ENCODE data around the gene AMH. TPM values are rescaled to one million over a fixed set of nuclear protein-coding genes. Genes with fewer than 3 reads are reported as not detected.
A peak's percentile ranks its signal among the peaks of the same experiment; 100 is the strongest.

Gene AMH
- total RNA-seq, 1 experiment from 2014 or later = 42.8 TPM

DNA sequence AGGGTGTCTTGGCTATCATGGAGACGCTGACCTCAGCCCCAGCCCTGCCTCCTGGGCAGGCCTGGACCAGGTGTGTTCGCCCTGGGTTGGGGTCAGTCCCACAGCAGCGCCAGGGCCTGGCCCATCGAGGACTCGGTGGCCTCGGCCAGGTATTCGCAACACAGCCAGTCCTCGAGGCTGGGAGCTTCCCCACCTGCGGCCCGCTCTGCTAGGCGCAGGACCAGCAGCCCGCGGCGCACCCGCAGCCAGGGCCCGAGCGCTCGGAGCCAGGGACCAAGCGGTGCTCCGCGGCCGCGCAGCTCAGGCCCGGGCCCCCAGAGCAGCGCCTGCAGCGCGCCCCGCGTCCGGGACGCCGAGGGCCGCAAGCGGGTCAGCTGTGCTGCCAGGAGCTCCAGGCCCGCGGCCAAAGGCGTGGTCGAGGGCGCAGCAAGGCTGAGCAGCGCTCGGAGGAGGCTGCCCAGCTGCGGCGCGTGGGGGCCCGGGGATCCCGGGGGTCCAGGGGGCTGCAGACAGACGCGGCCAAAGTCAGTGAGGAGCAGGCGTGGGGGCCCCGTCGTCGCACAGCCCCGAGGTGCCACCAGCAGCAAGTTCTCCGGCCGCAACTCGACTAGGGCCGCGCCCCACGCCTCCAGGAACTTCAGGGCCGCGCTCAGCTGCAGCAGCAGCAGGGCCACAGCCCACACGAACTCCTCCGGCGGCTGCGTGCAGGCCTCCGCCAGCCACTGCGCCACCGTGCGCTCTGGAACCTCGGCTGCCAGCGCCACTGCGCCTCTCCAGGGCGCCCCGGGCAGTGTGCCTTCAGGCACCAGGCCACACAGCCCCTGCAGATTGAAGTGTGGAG is 26.7 kb downstream of the AMH start:
- Histone ChIP-seq H3K9me3 (ENCODE audit: control insufficient read depth in 1 of 2, insufficient read depth in 1 of 2, low read depth in 1 of 2, low read length in 2 of 2) (no peaks in the 10 kb centered on the region), H3K9ac (ENCODE audit: low read length) (no peak overlapping the region), H3K4me1 (ENCODE audit: control insufficient read depth in 1 of 2, insufficient read depth in 2 of 2, low read length in 2 of 2) (peaks cover 9 to 52% of the 10 kb centered on the region in 2 experiments), H3K79me2 (ENCODE audit: insufficient read depth, low read length) (peaks cover 36% of the 10 kb centered on the region), H3K4me3 (replicated peaks in 1 of 2; ENCODE audit: low read depth in 1 of 2, low read length in 2 of 2) (no peak overlapping the region), H2AFZ (ENCODE audit: low read depth, low read length, poor library complexity, severe bottlenecking) (no peak overlapping the region), H3K36me3 (ENCODE audit: control insufficient read depth in 1 of 2, insufficient read depth in 2 of 2, low read length in 2 of 2) (peaks cover 14 to 20% of the 10 kb centered on the region in 2 experiments; a peak in 2 of 4 replicates), H4K20me1 (ENCODE audit: insufficient read depth) (peaks cover 13% of the 10 kb centered on the region; the same call in 1 of the 2 replicates), H3K27ac (ENCODE audit: low read depth, low read length) (peak overlapping the region; percentile 24; the same call in 1 of the 2 replicates), H3K4me2 (ENCODE audit: low read length) (0 out of 2 replicates have a peak overlapping the region, but pooled peaks have one; percentile 8), H3K27me3 (ENCODE audit: insufficient read depth, low read length) (no peaks in the 10 kb centered on the region), H3K9me2 (ENCODE audit: insufficient read depth) (no peaks in the 10 kb centered on the region)
- no TSS peak for BruUV-seq (replicated peaks)
- ChIA-PET RAD21 (ENCODE audit: low non-redundant PET in 1 of 2, low total read pairs in 2 of 2, uncharacterized antibody in 2 of 2, unreplicated experiment in 2 of 2) (no interaction called here), POLR2A (no interaction called here), CTCF (interaction anchor here (1.2 kb wide), 1 partner anchor 10 kb away, joined by 3 read pairs; no protein-coding TSS in a partner anchor)
- intact Hi-C loops (cut with micrococcal nuclease) = loop anchor here (1.0 to 5.0 kb wide), 2 partner anchors 115 to 336 kb away; no protein-coding TSS in a partner anchor
- TF ChIP-seq ZNF274 (IDR thresholded peaks at IDR 0.05; ENCODE audit: low read depth, low read length) = no peak
- TF ChIP-seq TCF7L2 (IDR thresholded peaks at IDR 0.05; ENCODE audit: borderline replicate concordance, extremely low read depth, insufficient read depth, insufficient read length) = no peak
- no peak for DNase-seq (ENCODE audit: low read depth, low spot score)
- no peak for ATAC-seq

- BruUV-seq (replicated peaks) = no TSS peak
- peak overlapping the region; percentile 34; the same call in 1 of the 2 replicates for H3K27ac ChIP-seq (ENCODE audit: low read depth, low read length)
- H3K4me1 ChIP-seq (ENCODE audit: control insufficient read depth in 1 of 2, insufficient read depth in 2 of 2, low read length in 2 of 2) = peaks cover 9 to 45% of the 10 kb centered on the region in 2 experiments
- H3K79me2 ChIP-seq (ENCODE audit: insufficient read depth, low read length) = peaks cover 29% of the 10 kb centered on the region
- intact Hi-C loops (cut with micrococcal nuclease) = loop anchor here (5.0 kb wide), 1 partner anchor 336 kb away; no protein-coding TSS in a partner anchor
- DNase-seq (ENCODE audit: low read depth, low spot score) = no peak
- no peak overlapping the region for H3K4me3 ChIP-seq (replicated peaks in 1 of 2; ENCODE audit: low read depth in 1 of 2, low read length in 2 of 2)
- H3K36me3 ChIP-seq (ENCODE audit: control insufficient read depth in 1 of 2, insufficient read depth in 2 of 2, low read length in 2 of 2) = peaks cover 12 to 16% of the 10 kb centered on the region in 2 experiments; a peak in 2 of 4 replicates
- ChIA-PET RAD21 (ENCODE audit: low non-redundant PET in 1 of 2, low total read pairs in 2 of 2, uncharacterized antibody in 2 of 2, unreplicated experiment in 2 of 2) (no interaction called here), CTCF (no interaction called here), POLR2A (no interaction called here)
- no peak overlapping the region for H3K9ac ChIP-seq (ENCODE audit: low read length)
- peaks cover 12% of the 10 kb centered on the region; the same call in 1 of the 2 replicates for H4K20me1 ChIP-seq (ENCODE audit: insufficient read depth)
- H3K9me3 ChIP-seq (ENCODE audit: control insufficient read depth in 1 of 2, insufficient read depth in 1 of 2, low read depth in 1 of 2, low read length in 2 of 2) = no peaks in the 10 kb centered on the region
- TF ChIP-seq FOSL1 (IDR thresholded peaks at IDR 0.05; ENCODE audit: low read depth) = no peak
- no peak for TF ChIP-seq YY1 (IDR thresholded peaks at IDR 0.05; ENCODE audit: extremely low read depth, insufficient replicate concordance, low read depth, low read length)
- no peak for TF ChIP-seq ZNF274 (IDR thresholded peaks at IDR 0.05; ENCODE audit: low read depth, low read length)
- TF ChIP-seq EZH2 (IDR thresholded peaks at IDR 0.05) = no peak
- H3K9me2 ChIP-seq (ENCODE audit: insufficient read depth) = no peaks in the 10 kb centered on the region
- no peaks in the 10 kb centered on the region for H3K27me3 ChIP-seq (ENCODE audit: insufficient read depth, low read length)
- H2AFZ ChIP-seq (ENCODE audit: low read depth, low read length, poor library complexity, severe bottlenecking) = no peak overlapping the region
- ATAC-seq = no peak
- H3K4me2 ChIP-seq (ENCODE audit: low read length) = peak overlapping the region; percentile 8; the same call in 1 of the 2 replicates
Observed at GRCh38 chr19:2276429-2276986, 27.4 kb downstream of the AMH start.

Measured in HCT116 (cell line).